GM18909 (cell line): Measurements from ENCODE around the gene HK1.
A peak's percentile ranks its signal among the peaks of the same experiment; 100 is the strongest.
"Not testable (repeated sequence)": the region's sequence is repeated elsewhere in the genome, so short reads cannot be mapped to it uniquely, and the experiment has no call there.

Source experiments
- ATAC-seq: cut with Tn5 transposase; IDR thresholded peaks from one replicate; pipeline ENCODE4 v1.9.1; 2021; ENCODE audit warnings: mild to moderate bottlenecking; ENCODE audit not compliant: unreplicated experiment, poor library complexity

HK1 gene

DNA sequence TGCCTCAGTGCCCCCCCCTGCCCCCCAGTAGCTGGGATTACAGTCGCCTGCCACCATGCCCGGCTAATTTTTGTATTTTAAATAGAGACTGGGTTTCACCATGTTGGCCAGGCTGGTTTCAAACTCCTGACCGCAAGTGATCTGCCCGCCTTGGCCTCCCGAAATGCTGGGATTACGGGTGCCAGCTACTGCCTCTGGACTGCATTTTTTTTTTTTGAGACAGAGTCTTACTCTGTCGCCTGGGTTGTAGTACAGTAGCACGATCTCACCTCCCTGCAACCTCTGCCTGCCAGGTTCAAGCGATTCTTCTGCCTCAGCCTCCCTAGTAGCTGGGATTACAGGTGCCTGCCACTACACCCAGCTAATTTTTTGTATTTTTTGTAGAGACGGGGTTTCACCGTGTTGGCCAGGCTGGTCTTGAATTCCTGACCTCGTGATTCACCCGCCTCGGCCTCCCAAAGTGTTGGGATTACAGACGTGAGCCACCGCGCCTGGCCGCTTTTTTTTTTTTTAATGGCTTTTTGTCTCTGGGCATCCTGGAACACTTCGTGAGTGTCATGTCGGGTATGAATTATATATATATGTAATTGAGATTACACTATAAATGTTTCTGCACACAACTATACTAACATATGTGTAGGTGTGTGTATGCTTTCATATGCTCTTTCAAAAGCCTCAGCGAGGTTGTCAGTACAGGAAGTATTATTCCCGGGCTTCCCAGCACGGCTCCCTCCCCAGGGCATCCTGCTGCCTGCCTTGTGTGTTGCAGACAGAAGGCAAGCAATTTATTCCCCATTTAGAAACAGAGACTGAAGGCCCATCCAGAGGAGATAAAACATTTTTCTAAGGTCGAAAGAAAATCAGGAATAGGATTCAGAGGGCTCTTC is 47.6 kb downstream of the HK1 start:
- not testable (repeated sequence) for ATAC-seq

GRCh38 chr10:69326692-69327091 is 48.4 kb downstream of the HK1 start:
- no peak for ATAC-seq

GRCh38 chr10:69327463-69328379 is 49.4 kb downstream of the HK1 start:
- peak; percentile 75 for ATAC-seq

DNA sequence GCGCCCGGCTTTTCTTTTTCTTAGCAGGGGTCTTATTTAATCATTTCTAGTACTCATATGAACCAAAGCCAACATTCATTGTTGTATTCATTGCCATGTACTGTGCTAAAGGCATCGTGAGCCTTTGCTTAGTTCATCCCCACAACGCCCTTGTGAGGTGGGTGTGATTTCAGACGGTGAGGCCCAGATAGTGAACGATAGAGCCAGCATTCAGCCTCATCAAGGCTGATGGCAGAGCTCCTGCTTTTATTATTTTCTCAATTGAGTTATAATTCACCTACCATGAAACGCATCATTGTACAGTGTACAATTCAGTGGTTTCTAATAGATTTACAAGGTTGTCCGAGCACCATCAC is 50.1 kb downstream of the HK1 start:
- peak; percentile 5 for ATAC-seq

DNA sequence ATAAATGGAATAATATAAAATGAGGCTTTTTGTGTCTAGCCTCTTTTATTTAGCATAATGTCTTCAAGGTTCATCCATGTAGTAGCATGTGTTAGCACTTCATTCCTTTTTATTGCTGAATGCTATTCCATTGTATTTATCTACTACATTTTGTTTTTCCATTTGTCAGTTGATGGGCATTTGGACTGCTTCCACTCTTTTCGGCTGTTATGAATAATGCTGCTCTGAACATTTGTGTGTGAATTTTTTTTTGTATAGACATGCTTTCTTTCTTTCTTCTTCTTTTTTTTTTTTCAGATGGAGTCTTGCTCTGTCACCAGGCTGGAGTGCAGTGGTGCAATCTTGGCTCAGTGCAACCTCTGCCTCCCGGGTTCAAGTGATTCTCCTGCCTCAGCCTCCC is 50.6 kb downstream of the HK1 start:
- not testable (repeated sequence) for ATAC-seq

DNA sequence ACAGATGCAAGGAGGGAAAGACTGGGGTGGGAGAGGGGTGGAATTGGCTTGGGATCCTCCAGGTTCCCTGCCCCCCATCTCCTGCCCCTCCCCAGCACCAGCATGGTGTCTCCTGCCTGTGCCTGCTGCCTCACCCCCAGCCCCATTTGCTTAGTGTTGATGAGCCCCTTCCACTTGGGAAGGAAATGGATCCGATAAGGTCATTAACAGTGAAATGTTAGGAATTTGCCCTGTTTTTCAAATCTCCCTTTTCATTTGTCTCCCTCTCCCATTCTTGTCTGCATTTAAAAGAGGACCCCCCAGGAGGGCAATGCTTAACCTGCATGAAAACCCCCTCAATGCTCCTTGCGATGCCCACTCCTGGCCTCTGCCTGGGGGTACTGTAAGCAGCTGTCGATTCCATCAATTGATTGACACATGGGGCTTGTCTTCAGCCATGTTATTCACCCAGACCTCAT is 51.5 kb downstream of the HK1 start:
- ATAC-seq: no peak

- ATAC-seq: no peak
These were observed 52.9 kb downstream of the HK1 start for GRCh38 chr10:69331161-69331560.

DNA sequence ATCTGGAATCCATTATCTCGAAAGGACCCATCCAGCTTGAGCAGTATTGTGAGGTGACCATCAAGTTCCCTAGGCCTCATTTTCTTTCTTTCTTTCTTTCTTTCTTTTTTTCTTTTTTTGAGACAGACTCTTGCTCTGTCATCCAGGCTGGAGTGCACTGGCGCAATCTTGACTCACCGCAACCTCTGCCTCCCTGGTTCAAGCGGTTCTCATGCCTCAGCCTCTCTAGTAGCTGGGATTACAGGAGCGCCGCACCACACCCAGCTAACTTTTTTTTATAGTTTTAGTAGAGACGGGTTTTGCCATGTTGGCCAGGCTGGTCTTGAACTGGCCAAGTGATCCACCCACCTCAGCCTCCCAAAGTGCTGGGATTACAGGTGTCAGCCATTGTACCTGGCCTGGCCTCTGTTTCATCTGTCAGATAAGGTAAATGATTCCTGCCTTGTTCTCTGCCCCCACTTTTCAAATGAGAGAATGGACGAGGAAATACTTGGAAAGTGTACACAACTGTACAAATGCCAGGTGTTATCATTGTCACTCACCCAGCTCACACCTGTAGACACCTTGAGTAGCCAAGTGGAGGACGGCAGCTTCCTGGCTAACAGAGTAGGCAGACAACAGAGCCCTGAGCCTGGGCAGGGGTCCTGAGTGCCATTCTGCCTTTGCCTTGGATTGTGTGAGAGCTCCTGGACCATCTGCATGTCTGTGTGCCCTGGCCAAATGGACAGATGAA is 54.1 kb downstream of the HK1 start:
- ATAC-seq: no peak

DNA sequence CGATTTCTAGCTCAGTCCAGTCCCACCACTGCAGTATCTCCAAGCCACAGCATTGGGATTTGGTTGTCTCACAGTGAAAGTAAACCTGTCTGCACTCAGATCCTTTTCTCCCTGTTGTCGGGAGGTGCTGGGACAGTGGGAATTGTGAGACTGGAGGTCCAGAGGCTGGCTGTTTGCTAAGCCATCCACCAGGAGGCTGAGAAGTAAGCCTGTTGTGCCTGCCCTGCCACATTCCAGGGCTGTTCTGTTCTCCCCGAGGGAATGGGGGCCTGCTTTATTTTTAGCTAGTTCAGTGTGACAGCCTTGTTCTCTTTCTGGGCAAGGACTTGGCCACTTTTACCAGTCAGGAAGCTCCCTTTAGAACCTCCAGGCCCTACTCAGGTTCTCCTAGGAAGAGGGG is 54.9 kb downstream of the HK1 start:
- ATAC-seq: no peak

GRCh38 chr10:69333865-69334301 is 55.6 kb downstream of the HK1 start:
- not testable (repeated sequence) for ATAC-seq

GRCh38 chr10:69334302-69335062 is 56.2 kb downstream of the HK1 start:
- ATAC-seq: no peak

DNA sequence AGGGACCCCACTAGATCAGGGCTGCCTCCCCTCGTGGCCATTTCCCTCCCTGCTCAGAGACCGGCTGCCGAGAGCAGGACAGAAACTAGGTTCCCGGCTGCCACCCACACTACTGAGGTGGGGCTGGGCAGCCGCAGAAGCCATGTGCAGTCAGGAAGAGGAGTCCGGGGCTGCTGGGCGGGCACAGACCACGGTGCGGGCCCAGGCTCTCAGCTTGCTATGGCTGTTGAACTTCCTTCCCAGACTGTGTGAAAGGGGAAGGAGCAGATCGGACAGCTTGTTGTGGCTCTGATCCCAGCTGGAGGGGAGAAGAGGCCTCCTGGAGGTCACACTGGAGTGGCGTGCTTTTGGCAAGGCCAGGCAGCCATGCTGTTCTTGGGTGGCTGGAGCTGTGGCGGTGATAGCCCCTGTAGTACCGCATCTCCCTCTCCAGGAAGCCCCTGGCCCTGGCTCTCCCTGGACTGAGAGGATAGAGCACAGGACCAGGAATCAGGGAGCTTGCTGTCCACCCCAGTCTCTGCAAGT is 56.8 kb downstream of the HK1 start:
- no peak for ATAC-seq

- no peak for ATAC-seq
These were observed 57.3 kb downstream of the HK1 start for GRCh38 chr10:69335613-69336012.

DNA sequence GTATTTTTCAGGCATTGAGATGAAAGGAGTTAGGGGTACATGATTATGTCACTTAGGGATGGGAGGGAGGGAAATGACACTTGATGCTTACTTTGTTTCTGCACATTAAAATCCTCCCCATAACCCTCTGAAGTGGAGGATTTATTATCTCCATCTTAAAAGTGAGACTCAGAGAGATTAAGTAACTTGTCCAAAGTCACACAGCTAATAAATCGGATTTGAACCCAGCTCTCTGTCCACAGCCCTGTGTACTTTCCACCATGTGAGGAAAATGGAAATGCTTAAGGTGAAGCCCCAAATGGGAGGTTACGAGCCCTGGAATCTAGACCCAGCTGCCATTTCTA is 58.6 kb downstream of the HK1 start:
- ATAC-seq: no peak

DNA sequence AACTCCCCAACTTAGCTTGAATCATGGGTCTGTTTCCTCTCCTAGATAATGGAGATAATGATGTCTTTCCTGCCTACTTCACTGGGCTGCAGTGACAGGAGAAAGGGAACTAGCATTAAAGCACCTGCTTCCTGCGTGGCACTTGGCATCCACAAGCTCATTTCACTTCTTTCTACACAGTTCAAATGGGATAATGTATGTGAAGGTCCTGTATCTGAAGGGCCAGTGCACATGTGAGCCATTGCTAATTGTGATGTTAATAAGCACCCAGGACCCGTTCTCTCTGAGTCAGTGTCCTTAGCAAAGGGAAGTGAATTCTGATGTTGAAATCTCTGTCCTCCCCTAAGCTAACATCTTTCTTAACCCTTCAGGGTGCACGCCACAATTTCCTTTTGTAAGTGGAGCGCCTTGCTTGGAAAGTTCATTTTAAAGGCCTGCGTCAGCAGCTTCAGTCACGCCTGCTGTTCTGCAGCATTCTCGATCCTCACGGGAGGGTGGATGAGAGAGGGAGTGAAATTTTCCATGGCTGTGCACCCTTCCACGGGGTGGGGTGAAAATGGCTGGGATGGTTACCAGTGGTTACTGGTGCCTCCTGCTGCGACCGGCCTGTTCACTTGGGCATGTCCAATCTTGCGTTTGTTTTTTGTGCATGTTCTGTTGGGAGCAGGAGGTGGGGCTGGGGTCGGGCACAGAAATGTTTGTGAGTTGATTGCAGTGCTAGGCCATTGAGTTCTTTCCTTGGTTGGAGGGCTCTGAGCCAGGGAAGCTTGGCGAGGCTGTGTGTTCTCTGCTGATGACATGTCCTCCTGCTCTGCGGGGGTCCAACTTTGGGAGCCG is 59.2 kb downstream of the HK1 start:
- no peak for ATAC-seq

DNA sequence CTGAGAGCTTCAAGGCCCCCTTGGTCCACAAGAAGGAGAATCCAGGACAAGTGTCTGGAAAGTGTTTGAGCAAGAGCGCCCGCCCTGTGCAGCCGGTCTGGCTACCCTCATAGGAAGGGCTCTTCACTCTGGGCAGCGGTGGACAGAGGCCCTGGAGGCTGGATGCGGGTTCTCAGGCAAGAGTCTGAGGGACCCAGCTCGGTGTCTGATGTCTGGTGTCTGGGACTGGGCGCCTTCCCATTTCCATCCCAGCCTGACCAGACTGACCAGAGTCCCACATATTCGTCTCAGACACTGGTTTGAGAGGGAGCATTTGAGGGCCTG is 59.8 kb downstream of the HK1 start:
- ATAC-seq: no peak

DNA sequence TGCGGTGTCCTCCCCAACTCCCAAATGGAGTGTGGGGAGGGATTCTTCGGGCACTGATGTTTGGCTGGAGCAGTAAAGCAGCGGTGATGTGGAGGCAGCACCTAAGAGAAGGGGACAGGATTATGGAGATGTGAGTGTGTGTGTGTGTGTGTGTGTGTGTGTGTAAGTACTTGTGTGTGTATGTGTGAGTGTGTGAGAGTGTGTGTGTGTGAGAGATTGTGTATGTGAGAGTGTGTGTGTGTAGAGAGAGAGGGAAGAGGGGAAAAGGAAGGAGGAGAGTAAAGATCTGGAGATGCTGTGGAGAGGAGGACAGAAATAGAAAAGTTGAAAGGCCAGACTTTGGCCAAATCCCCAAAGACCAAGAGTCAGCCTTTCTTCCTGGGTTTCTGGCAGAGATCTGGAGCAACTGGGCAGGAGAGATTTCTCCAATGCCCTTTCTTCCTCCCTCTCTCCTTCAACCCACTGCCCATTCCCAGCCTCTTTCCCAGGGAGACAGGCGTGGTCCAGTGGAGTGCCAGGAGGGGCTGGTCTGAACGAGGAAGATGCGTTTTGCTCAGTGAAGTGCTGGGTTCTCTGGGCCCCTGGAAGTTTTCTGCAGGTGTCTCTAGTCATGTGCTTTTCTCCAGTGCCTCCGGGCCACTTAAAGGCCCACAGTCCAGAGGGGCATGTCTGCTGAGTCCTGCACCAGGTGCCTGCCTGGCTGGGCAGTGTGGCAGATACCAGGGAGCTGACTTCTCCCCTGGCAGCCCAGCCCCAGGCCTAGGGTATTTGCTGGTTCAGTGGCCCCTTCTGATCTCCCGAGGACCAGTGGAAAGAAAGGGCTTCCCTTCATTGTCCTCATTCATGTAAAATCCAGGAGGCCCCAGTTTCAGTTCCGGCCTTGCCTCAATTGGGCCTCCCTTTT is 60.5 kb downstream of the HK1 start:
- ATAC-seq: no peak

DNA sequence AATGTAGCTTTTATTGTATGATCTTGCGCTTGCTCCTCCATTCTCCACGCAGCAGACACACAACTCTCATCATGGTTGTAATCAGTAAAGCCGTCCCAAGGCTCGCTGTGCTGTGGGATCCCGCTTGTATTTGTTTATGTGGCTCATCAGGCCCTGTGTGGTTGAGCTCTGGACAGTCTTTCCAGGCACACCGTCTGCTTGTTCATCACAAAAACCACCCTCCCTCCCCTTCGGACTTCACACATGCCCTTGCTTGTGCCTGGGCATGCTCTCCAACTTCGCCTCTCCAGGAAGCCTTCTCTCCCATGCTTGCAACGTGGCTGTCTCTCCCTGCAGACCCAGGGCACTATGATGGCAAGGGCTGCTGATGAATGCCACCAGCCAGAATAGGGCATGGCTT is 62.4 kb downstream of the HK1 start:
- no peak for ATAC-seq
